ENCODE measurements around the gene MTTP. TPM values are rescaled to one million over a fixed set of nuclear protein-coding genes. Genes with fewer than 3 reads are reported as not detected.

Gene MTTP
- total and polyA plus RNA-seq, 2 donors (not counting 1 experiment from before 2014, with no cell fraction given), result 0.03 TPM; not detected in 1

- H3K27ac Mint-ChIP-seq, result no peak overlapping the region
- no peak for DNase-seq
- peaks cover 14% of the 10 kb centered on the region for H3K9me3 Mint-ChIP-seq (ENCODE audit: insufficient read depth)
- CTCF ChIA-PET, result no interaction called here
- peaks cover 4 to 8% (median 6%) of the 10 kb centered on the region in 3 donors for H3K9me3 ChIP-seq (ENCODE audit: control extremely low read depth in 1 of 3, control insufficient read depth in 2 of 3, insufficient read depth in 1 of 3, low read length in 2 of 3)
- H3K27ac ChIP-seq (ENCODE audit: low read length in 2 of 2), result no peak overlapping the region
- TF ChIP-seq CTCF (IDR thresholded peaks at IDR 0.05) (no peak), EZH2 (IDR thresholded peaks at IDR 0.05; ENCODE audit: borderline replicate concordance, insufficient read depth, low read depth, low read length, poor library complexity, severe bottlenecking) (no peak)
- no peaks in the 10 kb centered on the region for H3K79me2 ChIP-seq (ENCODE audit: control insufficient read depth, insufficient read depth, low read length)
- POLR2A ChIA-PET, result no interaction called here
- H3K9ac ChIP-seq (ENCODE audit: low read length), result no peak overlapping the region
- no peak for ATAC-seq (ENCODE audit: low read depth)
- peaks cover 0 to 5% (median 0%) of the 10 kb centered on the region in 4 experiments for H3K27me3 ChIP-seq (replicated peaks in 1 of 4; ENCODE audit: control extremely low read depth in 1 of 4, control insufficient read depth in 3 of 4, insufficient read depth in 4 of 4, low read length in 3 of 4)
- intact Hi-C loops (cut with micrococcal nuclease), result no loop called here
- H3K4me3 ChIP-seq (ENCODE audit: control extremely low read depth in 1 of 5, extremely low read depth in 1 of 5, insufficient read depth in 1 of 5, low read depth in 2 of 5, low read length in 4 of 5), result no peak overlapping the region
- no peaks in the 10 kb centered on the region for H4K20me1 ChIP-seq (ENCODE audit: control insufficient read depth, insufficient read depth, low read length, poor library complexity, severe bottlenecking)
- H3K4me1 ChIP-seq (ENCODE audit: control insufficient read depth in 2 of 2, insufficient read depth in 2 of 2, low read length in 2 of 2), result no peaks in the 10 kb centered on the region
- H3K27me3 Mint-ChIP-seq, result peaks cover 3% of the 10 kb centered on the region
- no peaks in the 10 kb centered on the region for H3K4me1 Mint-ChIP-seq
- H3K4me2 ChIP-seq (replicated peaks; ENCODE audit: low read depth, low read length, poor library complexity, severe bottlenecking), result no peak overlapping the region
- 97% methylated on average over 4 of the region's 5 CpGs for WGBS (ENCODE audit: insufficient coverage)
- no peak overlapping the region for H2AFZ ChIP-seq (ENCODE audit: insufficient read depth, low read depth, low read length, poor library complexity, severe bottlenecking)
- H3K36me3 ChIP-seq (replicated peaks in 1 of 2; ENCODE audit: control extremely low read depth in 1 of 2, control insufficient read depth in 1 of 2, extremely low read depth in 1 of 2, insufficient read depth in 2 of 2, low read length in 1 of 2), result no peaks in the 10 kb centered on the region
- no peak overlapping the region for H3K4me3 Mint-ChIP-seq
Observed at GRCh38 chr4:99670409-99671073, 95.9 kb downstream of the MTTP start.

Other genes starting within 250 kb of the MTTP start
- gene ADH1C, start 222.1 kb upstream of the MTTP start, total RNA-seq, result not detected in 2 replicates
- not detected in 2 replicates for gene ADH1C, start 222.1 kb upstream of the MTTP start, polyA plus RNA-seq
- gene ADH7, start 139.5 kb upstream of the MTTP start, total RNA-seq, result not detected in 2 replicates
- not detected in 2 replicates for gene ADH7, start 139.5 kb upstream of the MTTP start, polyA plus RNA-seq
- not detected in 2 replicates for gene C4orf17, start 63.8 kb upstream of the MTTP start, total RNA-seq
- gene C4orf17, start 63.8 kb upstream of the MTTP start, polyA plus RNA-seq, result not detected in 2 replicates
- 4.5 and 5.5 TPM in 2 replicates for gene TRMT10A, start 10.8 kb upstream of the MTTP start, total RNA-seq
- gene TRMT10A, start 10.8 kb upstream of the MTTP start, polyA plus RNA-seq, result 1.4 and 2.3 TPM in 2 replicates
- gene C4orf54, start 83.0 kb downstream of the MTTP start, total RNA-seq, result not detected in 2 replicates
- not detected in 2 replicates for gene C4orf54, start 83.0 kb downstream of the MTTP start, polyA plus RNA-seq
- gene DAPP1, start 242.0 kb downstream of the MTTP start, total RNA-seq, result 166 and 169 TPM in 2 replicates
- gene DAPP1, start 242.0 kb downstream of the MTTP start, polyA plus RNA-seq, result 76.0 and 82.5 TPM in 2 replicates